Activated T-cell treated with anti-CD3 and anti-CD28 coated beads, Interleukin-2, amount 50 U/mL, for 48 hours (primary cell): ENCODE measurements around the gene CHST13.
"Not testable (repeated sequence)": the region's sequence is repeated elsewhere in the genome, so short reads cannot be mapped to it uniquely, and the experiment has no call there.

Experiments used
- DNase-seq, 2 experiments: peaks; one replicate each; pipeline ENCODE4 v3.0.0-alpha.2; 2020

CHST13 gene

GRCh38 chr3:126527006-126527405 is 3.1 kb downstream of the CHST13 start:
- DNase-seq: no peak

GRCh38 chr3:126527455-126528211 is 3.7 kb downstream of the CHST13 start:
- no peak for DNase-seq

- DNase-seq: no peak
Observed at GRCh38 chr3:126528419-126528799, 4.5 kb downstream of the CHST13 start.

GRCh38 chr3:126528800-126529541 is 5.0 kb downstream of the CHST13 start:
- DNase-seq: no peak

GRCh38 chr3:126529585-126530170 is 5.7 kb downstream of the CHST13 start:
- no peak for DNase-seq

- DNase-seq: no peak
Observed at GRCh38 chr3:126530171-126531050, 6.5 kb downstream of the CHST13 start.

- no peak for DNase-seq
Observed at GRCh38 chr3:126531051-126531330, 7.0 kb downstream of the CHST13 start.

- DNase-seq: no peak
Observed at GRCh38 chr3:126533506-126533905, 9.6 kb downstream of the CHST13 start.

GRCh38 chr3:126534716-126535115 is 10.8 kb downstream of the CHST13 start:
- DNase-seq: not testable (repeated sequence)

GRCh38 chr3:126535636-126536035 is 11.7 kb downstream of the CHST13 start:
- DNase-seq: no peak

- DNase-seq: no peak
Observed at GRCh38 chr3:126536126-126536525, 12.2 kb downstream of the CHST13 start.

GRCh38 chr3:126537116-126537729 is 13.3 kb downstream of the CHST13 start:
- no peak for DNase-seq

- no peak for DNase-seq
Observed at GRCh38 chr3:126537730-126538281, 13.9 kb downstream of the CHST13 start.

- peak in 1 of 2 experiments; percentile 8 for DNase-seq
Observed at GRCh38 chr3:126538316-126538715, 14.4 kb downstream of the CHST13 start.

- no peak for DNase-seq
Observed at GRCh38 chr3:126538966-126539365, 15.0 kb downstream of the CHST13 start.

- peak in 1 of 2 experiments; percentile 10 for DNase-seq
Observed at GRCh38 chr3:126539558-126540250, 15.7 kb downstream of the CHST13 start.

GRCh38 chr3:126540342-126540849 is 16.4 kb downstream of the CHST13 start:
- DNase-seq: peak in 1 of 2 experiments; percentile 17

GRCh38 chr3:126540951-126541627 is 17.1 kb downstream of the CHST13 start:
- peak in 1 of 2 experiments; percentile 7 for DNase-seq

- peak in 1 of 2 experiments; percentile 5 for DNase-seq
Observed at GRCh38 chr3:126541628-126542339, 17.8 kb downstream of the CHST13 start.
